ENCODE data around the gene AGPS. TPM values are rescaled to one million over a fixed set of nuclear protein-coding genes. Genes with fewer than 3 reads are reported as not detected.
A peak's percentile ranks its signal among the peaks of the same experiment; 100 is the strongest.
"Not testable (repeated sequence)": the region's sequence is repeated elsewhere in the genome, so short reads cannot be mapped to it uniquely, and the experiment has no call there.

AGPS gene
- polyA plus RNA-seq, 3 donors = 7.1 to 26.9 (median 16.7) TPM

- peaks cover 15 to 60% of the 10 kb centered on the region in 2 donors for H3K36me3 ChIP-seq (replicated peaks in 1 of 2; ENCODE audit: control insufficient read depth in 1 of 2, insufficient read depth in 2 of 2, low read length in 2 of 2)
- peaks cover 62 to 88% of the 10 kb centered on the region in 2 donors for H3K36me3 Mint-ChIP-seq
- no peak overlapping the region for H3K4me2 ChIP-seq (replicated peaks; ENCODE audit: extremely low read depth, low read length, poor library complexity, severe bottlenecking)
- no peak overlapping the region for H3K4me3 Mint-ChIP-seq
- TF ChIP-seq CTCF (IDR thresholded peaks at IDR 0.05) = no peak
- no peaks in the 10 kb centered on the region for H3K27me3 ChIP-seq (ENCODE audit: control insufficient read depth in 2 of 2, insufficient read depth in 2 of 2, low read length in 2 of 2)
- intact Hi-C loops (cut with micrococcal nuclease) = no loop called here
- peak overlapping the region in 1 of 7 donors; percentile 21 for H3K27ac Mint-ChIP-seq
- no peak overlapping the region for H2AFZ ChIP-seq (ENCODE audit: insufficient read depth, low read depth, low read length, poor library complexity, severe bottlenecking)
- peaks cover 27 to 42% of the 10 kb centered on the region in 2 donors for H3K9me3 ChIP-seq (replicated peaks in 1 of 2; ENCODE audit: control insufficient read depth in 1 of 2, insufficient read depth in 1 of 2, low read length in 2 of 2)
- H3K27ac ChIP-seq (ENCODE audit: low read depth in 1 of 2, low read length in 2 of 2) = no peak overlapping the region
- H3K27me3 Mint-ChIP-seq (ENCODE audit: low read depth in 3 of 3) = no peaks in the 10 kb centered on the region
- H4K20me1 ChIP-seq (ENCODE audit: insufficient read depth, low read length) = peaks cover 25% of the 10 kb centered on the region
- H3K9ac ChIP-seq (ENCODE audit: insufficient read depth, low read length, poor library complexity, severe bottlenecking) = no peak overlapping the region
- H3K79me2 ChIP-seq (ENCODE audit: insufficient read depth, low read length) = peaks cover 93% of the 10 kb centered on the region
- no peak for DNase-seq
- H3K9me3 Mint-ChIP-seq = peaks cover 34 to 62% (median 46%) of the 10 kb centered on the region in 7 donors
- H3K4me1 Mint-ChIP-seq = peaks cover 4% of the 10 kb centered on the region
- H3K4me3 ChIP-seq (replicated peaks in 1 of 3; ENCODE audit: low read depth in 2 of 3, low read length in 3 of 3) = no peak overlapping the region
- no peaks in the 10 kb centered on the region for H3K4me1 ChIP-seq (ENCODE audit: control insufficient read depth in 1 of 2, insufficient read depth in 2 of 2, low read length in 2 of 2)
Measured at GRCh38 chr2:177427316-177427715, 34.7 kb downstream of the AGPS start.

- H3K4me1 ChIP-seq (ENCODE audit: control insufficient read depth in 1 of 2, insufficient read depth in 2 of 2, low read length in 2 of 2); H3K4me3 ChIP-seq (replicated peaks in 1 of 3; ENCODE audit: low read depth in 2 of 3, low read length in 3 of 3); H3K9ac ChIP-seq (ENCODE audit: insufficient read depth, low read length, poor library complexity, severe bottlenecking); H2AFZ ChIP-seq (ENCODE audit: insufficient read depth, low read depth, low read length, poor library complexity, severe bottlenecking); H3K27ac ChIP-seq (ENCODE audit: low read depth in 1 of 2, low read length in 2 of 2); H3K27me3 ChIP-seq (ENCODE audit: control insufficient read depth in 2 of 2, insufficient read depth in 2 of 2, low read length in 2 of 2); H3K4me1 Mint-ChIP-seq; DNase-seq; H3K27me3 Mint-ChIP-seq (ENCODE audit: low read depth in 3 of 3); H3K4me2 ChIP-seq (replicated peaks; ENCODE audit: extremely low read depth, low read length, poor library complexity, severe bottlenecking); H3K4me3 Mint-ChIP-seq; intact Hi-C loops (cut with micrococcal nuclease): not testable (repeated sequence)
- Histone ChIP-seq H3K79me2 (ENCODE audit: insufficient read depth, low read length) (peaks cover 95% of the 10 kb centered on the region), H3K9me3 (replicated peaks in 1 of 2; ENCODE audit: control insufficient read depth in 1 of 2, insufficient read depth in 1 of 2, low read length in 2 of 2) (peaks cover 31 to 48% of the 10 kb centered on the region in 2 donors), H4K20me1 (ENCODE audit: insufficient read depth, low read length) (peaks cover 21% of the 10 kb centered on the region), H3K36me3 (replicated peaks in 1 of 2; ENCODE audit: control insufficient read depth in 1 of 2, insufficient read depth in 2 of 2, low read length in 2 of 2) (peaks cover 15 to 64% of the 10 kb centered on the region in 2 donors)
- peak overlapping the region in 3 of 7 donors; percentile 10 to 61 (median 25) for H3K27ac Mint-ChIP-seq
- H3K9me3 Mint-ChIP-seq = peaks cover 38 to 66% (median 50%) of the 10 kb centered on the region in 7 donors
- WGBS (ENCODE audit: insufficient coverage) = no CpG with 5 or more reads among the region's 2 CpGs
- peaks cover 65 to 90% of the 10 kb centered on the region in 2 donors for H3K36me3 Mint-ChIP-seq
Measured at GRCh38 chr2:177427936-177428335, 35.4 kb downstream of the AGPS start.

All from CD14-positive monocyte (primary cell).